ENCODE data around the gene KLF2.

KLF2 gene

GRCh38 chr19:16308081-16308480, 16.5 kb upstream of the KLF2 start:
- no peak for DNase-seq

GRCh38 chr19:16309643-16310042, 15.0 kb upstream of the KLF2 start:
- no peak for DNase-seq

GRCh38 chr19:16315825-16316505, 8.7 kb upstream of the KLF2 start:
- DNase-seq: peak; percentile 83

- DNase-seq: no peak
Observed at GRCh38 chr19:16316506-16316882, 8.1 kb upstream of the KLF2 start.

GRCh38 chr19:16319481-16319880, 5.1 kb upstream of the KLF2 start:
- DNase-seq: no peak

- DNase-seq: no peak
Observed at GRCh38 chr19:16320987-16321386, 3.6 kb upstream of the KLF2 start.

GRCh38 chr19:16325161-16325527, 518 bp downstream of the KLF2 start:
- DNase-seq: no peak

- peak; percentile 78 for DNase-seq
Observed at GRCh38 chr19:16325641-16326400, 1.2 kb downstream of the KLF2 start.

- no peak for DNase-seq
Observed at GRCh38 chr19:16326401-16327168, 2.0 kb downstream of the KLF2 start.

- DNase-seq: no peak
Observed at GRCh38 chr19:16327169-16327475, 2.5 kb downstream of the KLF2 start.

GRCh38 chr19:16327501-16327900, 2.9 kb downstream of the KLF2 start:
- DNase-seq: peak; percentile 82

GRCh38 chr19:16327911-16328823, 3.5 kb downstream of the KLF2 start:
- peak; percentile 70 for DNase-seq

- peak; percentile 77 for DNase-seq
Observed at GRCh38 chr19:16328824-16329482, 4.3 kb downstream of the KLF2 start.

GRCh38 chr19:16330368-16330801, 5.8 kb downstream of the KLF2 start:
- DNase-seq: peak; percentile 83

GRCh38 chr19:16330806-16331690, 6.4 kb downstream of the KLF2 start:
- no peak for DNase-seq

GRCh38 chr19:16333001-16333586, 8.5 kb downstream of the KLF2 start:
- DNase-seq: no peak

- no peak for DNase-seq
Observed at GRCh38 chr19:16334411-16334810, 9.8 kb downstream of the KLF2 start.

GRCh38 chr19:16335226-16335625, 10.6 kb downstream of the KLF2 start:
- DNase-seq: no peak

GRCh38 chr19:16336571-16336970, 11.9 kb downstream of the KLF2 start:
- DNase-seq: no peak

GRCh38 chr19:16337809-16338469, 13.3 kb downstream of the KLF2 start:
- DNase-seq: no peak

Measured in left hindlimb (tissue), 1 donor.